HFFc6 (cell line): Measurements from ENCODE around the gene OR9Q1. TPM values are rescaled to one million over a fixed set of nuclear protein-coding genes. Genes with fewer than 3 reads are reported as not detected.
"Not testable (repeated sequence)": the region's sequence is repeated elsewhere in the genome, so short reads cannot be mapped to it uniquely, and the experiment has no call there.

Source experiments
- DNase-seq: peaks from one replicate; pipeline ENCODE4 v3.0.0-alpha.2; 2018
- H3K27ac Mint-ChIP-seq: 2 replicates; pipeline ENCODE4 v1.8.0; 2020; ENCODE audit warnings: mild to moderate bottlenecking, mixed read lengths
- H3K27me3 Mint-ChIP-seq: 2 replicates; pipeline ENCODE4 v1.8.0; 2021; ENCODE audit warnings: mild to moderate bottlenecking, moderate library complexity, mixed read lengths; ENCODE audit not compliant: insufficient read depth
- H3K36me3 Mint-ChIP-seq: 2 replicates; pipeline ENCODE4 v1.8.0; 2021; ENCODE audit warnings: low read depth, mixed read lengths
- H3K4me1 Mint-ChIP-seq: 2 replicates; pipeline ENCODE4 v1.8.0; 2020; ENCODE audit warnings: low read depth, mixed read lengths
- H3K4me3 Mint-ChIP-seq: 2 replicates; pipeline ENCODE4 v1.8.0; 2020; ENCODE audit warnings: mild to moderate bottlenecking, moderate library complexity, mixed read lengths
- H3K9me3 Mint-ChIP-seq: 2 replicates; pipeline ENCODE4 v1.8.0; 2020; ENCODE audit warnings: mild to moderate bottlenecking, mixed read lengths
- total RNA-seq, 6 experiments: library from RNA; stranded (reverse); fragmentation: NEBNext Ultra II Directional; extraction: Animal tissue kit (Norgen Biotek cat#: 25700); gene quantifications; 2 replicates in 1 of 6; 3 replicates in 5 of 6; pipeline ENCODE4 v1.2.3, GENCODE V29; 2021
- TF ChIP-seq, protein P1 (sequence below): fragments of 200-600 bp; sonication (generic); IDR thresholded peaks from 2 replicates; pipeline ENCODE4 v1.5.0; 2021; ENCODE audit warnings: antibody characterized with exemption, mild to moderate bottlenecking

The OR9Q1 gene
- total RNA-seq, 6 experiments from 2014 or later = not detected

DNA sequence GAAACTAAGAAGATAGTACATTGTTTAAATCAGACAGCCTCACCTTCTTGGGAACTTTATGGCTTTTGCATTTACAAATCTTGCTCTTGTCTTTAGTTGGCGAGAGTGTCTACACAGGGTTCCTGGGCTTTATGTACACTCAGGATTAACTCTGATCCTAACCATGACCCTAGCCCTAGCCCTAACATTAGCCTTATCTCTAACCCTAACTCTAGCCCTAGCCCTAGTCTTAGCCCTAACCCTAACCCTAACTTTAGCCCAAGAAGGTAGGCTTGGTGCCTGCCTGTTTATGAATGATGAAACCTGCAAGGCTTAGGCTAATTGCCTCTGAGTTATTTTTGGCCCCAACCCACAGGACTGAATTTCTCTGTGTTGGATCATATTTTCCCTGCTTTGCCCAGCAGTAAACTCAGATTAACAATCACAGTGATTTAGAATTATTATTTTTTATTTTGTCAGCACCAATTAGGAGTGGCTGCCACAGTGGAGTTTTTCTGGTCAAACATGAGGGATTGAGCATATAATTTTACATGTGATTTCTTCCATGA is 44.1 kb upstream of the OR9Q1 start:
- TF ChIP-seq, protein P1, sequence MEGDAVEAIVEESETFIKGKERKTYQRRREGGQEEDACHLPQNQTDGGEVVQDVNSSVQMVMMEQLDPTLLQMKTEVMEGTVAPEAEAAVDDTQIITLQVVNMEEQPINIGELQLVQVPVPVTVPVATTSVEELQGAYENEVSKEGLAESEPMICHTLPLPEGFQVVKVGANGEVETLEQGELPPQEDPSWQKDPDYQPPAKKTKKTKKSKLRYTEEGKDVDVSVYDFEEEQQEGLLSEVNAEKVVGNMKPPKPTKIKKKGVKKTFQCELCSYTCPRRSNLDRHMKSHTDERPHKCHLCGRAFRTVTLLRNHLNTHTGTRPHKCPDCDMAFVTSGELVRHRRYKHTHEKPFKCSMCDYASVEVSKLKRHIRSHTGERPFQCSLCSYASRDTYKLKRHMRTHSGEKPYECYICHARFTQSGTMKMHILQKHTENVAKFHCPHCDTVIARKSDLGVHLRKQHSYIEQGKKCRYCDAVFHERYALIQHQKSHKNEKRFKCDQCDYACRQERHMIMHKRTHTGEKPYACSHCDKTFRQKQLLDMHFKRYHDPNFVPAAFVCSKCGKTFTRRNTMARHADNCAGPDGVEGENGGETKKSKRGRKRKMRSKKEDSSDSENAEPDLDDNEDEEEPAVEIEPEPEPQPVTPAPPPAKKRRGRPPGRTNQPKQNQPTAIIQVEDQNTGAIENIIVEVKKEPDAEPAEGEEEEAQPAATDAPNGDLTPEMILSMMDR = no peak
- H3K27ac Mint-ChIP-seq = no peak overlapping the region
- H3K4me1 Mint-ChIP-seq = no peaks in the 10 kb centered on the region
- H3K9me3 Mint-ChIP-seq = no peaks in the 10 kb centered on the region
- H3K36me3 Mint-ChIP-seq = no peaks in the 10 kb centered on the region
- no peak for DNase-seq
- H3K27me3 Mint-ChIP-seq = peaks cover 6% of the 10 kb centered on the region; the same call in 1 of the 2 replicates
- H3K4me3 Mint-ChIP-seq = no peak overlapping the region

DNA sequence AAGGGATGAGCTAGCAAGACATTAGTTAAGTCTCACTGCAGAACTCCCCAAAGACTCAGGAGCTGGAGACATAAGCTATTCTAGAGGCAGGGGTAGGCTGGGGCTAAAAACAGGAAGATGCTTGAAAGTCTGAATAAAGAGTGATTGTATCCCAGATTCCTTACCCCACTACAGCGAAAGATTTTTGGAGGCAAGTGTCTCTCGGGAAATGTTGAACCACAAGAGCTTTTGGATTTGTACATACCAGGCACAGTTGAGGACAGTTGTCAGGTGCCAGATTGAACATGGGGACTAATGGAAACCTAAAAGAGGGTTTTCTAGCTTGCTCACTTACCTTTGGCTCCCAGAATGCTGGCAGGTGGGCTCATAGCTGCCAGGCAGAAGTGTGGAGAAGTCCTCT is 43.5 kb upstream of the OR9Q1 start:
- H3K36me3 Mint-ChIP-seq = no peaks in the 10 kb centered on the region
- no peak for DNase-seq
- TF ChIP-seq, protein P1 = no peak

DNA sequence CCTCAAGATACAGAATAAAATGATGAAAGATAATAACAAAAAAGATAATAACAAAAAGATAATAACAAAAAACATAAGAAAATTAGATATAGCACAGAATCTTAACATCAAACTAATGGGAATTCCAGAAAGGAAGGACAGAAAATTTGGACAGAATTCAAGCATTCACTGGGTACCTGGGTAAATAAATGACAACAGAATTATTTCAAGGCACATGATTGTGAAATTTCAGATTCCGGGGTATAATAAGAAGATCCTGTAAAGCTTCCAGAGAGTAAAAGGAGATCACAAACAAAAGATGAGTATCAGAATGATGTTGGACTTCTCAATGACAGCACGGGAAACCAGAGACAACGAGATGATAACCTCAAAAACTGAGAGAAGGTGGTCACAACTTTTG is 42.1 kb upstream of the OR9Q1 start:
- Mint-ChIP-seq H3K36me3 (no peaks in the 10 kb centered on the region), H3K4me3 (no peak overlapping the region), H3K27ac (no peak overlapping the region), H3K4me1 (no peaks in the 10 kb centered on the region), H3K27me3 (peaks cover 9% of the 10 kb centered on the region), H3K9me3 (no peaks in the 10 kb centered on the region)
- DNase-seq = no peak
- TF ChIP-seq, protein P1 = no peak

More for the DNA sequence above, 43.5 kb upstream of the OR9Q1 start:
- no peaks in the 10 kb centered on the region for H3K9me3 Mint-ChIP-seq
- H3K4me3 Mint-ChIP-seq = no peak overlapping the region
- H3K27me3 Mint-ChIP-seq = peaks cover 6% of the 10 kb centered on the region; the same call in 1 of the 2 replicates
- H3K4me1 Mint-ChIP-seq = no peaks in the 10 kb centered on the region
- H3K27ac Mint-ChIP-seq = no peak overlapping the region

DNA sequence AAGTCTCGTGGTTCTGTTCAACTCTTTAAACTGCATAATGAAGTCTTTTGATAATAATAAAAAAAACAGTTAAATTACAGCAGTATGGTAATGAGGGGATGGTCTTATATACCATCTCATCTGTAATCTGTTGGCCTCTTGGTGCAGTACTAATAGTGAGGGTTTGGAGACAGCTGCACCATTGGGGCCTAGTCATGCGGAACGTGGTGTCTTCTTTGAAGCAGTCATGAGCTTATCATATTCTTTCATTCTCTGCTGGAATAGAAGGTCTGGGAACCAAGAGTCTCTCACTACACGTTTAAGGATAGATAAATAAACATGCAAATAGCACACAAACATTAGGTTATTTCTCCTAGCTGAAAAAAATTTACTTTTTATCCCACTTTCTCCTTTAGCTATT is 40.9 kb upstream of the OR9Q1 start:
- Mint-ChIP-seq H3K27me3 (peaks cover 9% of the 10 kb centered on the region), H3K9me3 (no peaks in the 10 kb centered on the region), H3K4me1 (no peaks in the 10 kb centered on the region), H3K36me3 (no peaks in the 10 kb centered on the region), H3K4me3 (no peak overlapping the region), H3K27ac (no peak overlapping the region)
- TF ChIP-seq, protein P1 = no peak
- no peak for DNase-seq

DNA sequence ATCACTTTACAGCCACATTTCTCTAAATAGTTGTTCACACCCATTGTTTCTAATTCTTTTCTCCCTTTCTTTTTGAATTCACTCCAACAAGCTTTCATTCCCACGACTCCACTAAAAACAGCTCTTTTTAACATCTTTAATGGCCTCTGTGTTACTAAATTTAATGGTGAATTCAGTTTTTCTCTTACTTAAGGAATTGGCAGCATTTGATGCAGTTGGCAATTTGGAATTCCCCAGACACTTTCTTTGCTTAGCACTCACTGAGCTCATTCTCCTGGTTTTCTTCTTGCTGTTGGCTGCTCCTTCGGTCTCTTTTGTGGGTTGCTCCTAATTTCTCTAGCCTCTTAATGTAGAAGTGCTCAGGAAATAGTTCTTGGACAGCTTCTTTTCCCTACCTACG is 40.5 kb upstream of the OR9Q1 start:
- no peak for DNase-seq
- H3K27ac Mint-ChIP-seq = no peak overlapping the region
- TF ChIP-seq, protein P1 = no peak
- H3K9me3 Mint-ChIP-seq = no peaks in the 10 kb centered on the region
- H3K36me3 Mint-ChIP-seq = no peaks in the 10 kb centered on the region
- H3K4me1 Mint-ChIP-seq = no peaks in the 10 kb centered on the region
- H3K27me3 Mint-ChIP-seq = peaks cover 9% of the 10 kb centered on the region
- no peak overlapping the region for H3K4me3 Mint-ChIP-seq

DNA sequence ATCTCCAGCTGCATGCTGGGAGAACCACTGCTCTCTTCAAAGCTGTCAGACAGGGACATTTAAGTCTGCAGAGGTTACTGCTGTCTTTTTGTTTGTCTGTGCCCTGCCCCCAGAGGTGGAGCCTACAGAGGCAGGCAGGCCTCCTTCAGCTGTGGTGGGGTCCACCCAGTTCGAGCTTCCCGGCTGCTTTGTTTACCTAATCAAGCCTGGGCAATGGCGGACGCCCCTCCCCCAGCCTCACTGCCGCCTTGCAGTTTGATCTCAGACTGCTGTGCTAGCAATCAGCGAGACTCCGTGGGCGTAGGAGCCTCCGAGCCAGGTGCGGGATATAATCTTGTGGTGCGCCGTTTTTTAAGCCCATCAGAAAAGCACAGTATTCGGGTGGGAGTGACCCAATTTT is 24.2 kb upstream of the OR9Q1 start:
- not testable (repeated sequence) for H3K4me3 Mint-ChIP-seq, H3K4me1 Mint-ChIP-seq, H3K9me3 Mint-ChIP-seq

DNA sequence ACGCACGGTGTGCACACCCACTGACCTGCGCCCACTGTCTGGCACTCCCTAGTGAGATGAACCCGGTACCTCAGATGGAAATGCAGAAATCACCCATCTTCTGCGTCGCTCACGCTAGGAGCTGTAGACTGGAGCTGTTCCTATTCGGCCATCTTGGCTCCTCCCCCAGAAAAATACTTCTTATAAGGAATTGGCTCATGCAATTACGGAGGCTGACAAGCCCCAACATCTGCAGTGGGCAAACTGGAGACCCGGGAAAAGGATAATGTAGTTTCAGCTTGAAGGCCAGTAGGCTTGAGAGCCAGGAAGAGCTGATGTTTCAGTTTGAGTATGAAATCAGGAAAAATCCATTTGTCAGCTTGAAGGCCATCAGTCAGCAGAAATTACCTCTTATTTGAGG is 23.7 kb upstream of the OR9Q1 start:
- not testable (repeated sequence) for H3K9me3 Mint-ChIP-seq, H3K27ac Mint-ChIP-seq, H3K4me3 Mint-ChIP-seq, H3K4me1 Mint-ChIP-seq, DNase-seq, H3K36me3 Mint-ChIP-seq, H3K27me3 Mint-ChIP-seq

More for the DNA sequence above, 24.2 kb upstream of the OR9Q1 start:
- H3K27me3 Mint-ChIP-seq, H3K36me3 Mint-ChIP-seq, H3K27ac Mint-ChIP-seq, DNase-seq: not testable (repeated sequence)
